HG02642 (cell line): ENCODE measurements around the gene SHMT2.

Source experiments
- ATAC-seq: cut with Tn5 transposase; IDR thresholded peaks from one replicate; pipeline ENCODE4 v1.9.1; 2021; ENCODE audit warnings: mild to moderate bottlenecking; ENCODE audit not compliant: unreplicated experiment, poor library complexity

Gene SHMT2

GRCh38 chr12:57224278-57224972, 5.1 kb upstream of the SHMT2 start:
- ATAC-seq = no peak

- ATAC-seq = no peak
These were observed 4.4 kb upstream of the SHMT2 start for GRCh38 chr12:57224973-57225679.

DNA sequence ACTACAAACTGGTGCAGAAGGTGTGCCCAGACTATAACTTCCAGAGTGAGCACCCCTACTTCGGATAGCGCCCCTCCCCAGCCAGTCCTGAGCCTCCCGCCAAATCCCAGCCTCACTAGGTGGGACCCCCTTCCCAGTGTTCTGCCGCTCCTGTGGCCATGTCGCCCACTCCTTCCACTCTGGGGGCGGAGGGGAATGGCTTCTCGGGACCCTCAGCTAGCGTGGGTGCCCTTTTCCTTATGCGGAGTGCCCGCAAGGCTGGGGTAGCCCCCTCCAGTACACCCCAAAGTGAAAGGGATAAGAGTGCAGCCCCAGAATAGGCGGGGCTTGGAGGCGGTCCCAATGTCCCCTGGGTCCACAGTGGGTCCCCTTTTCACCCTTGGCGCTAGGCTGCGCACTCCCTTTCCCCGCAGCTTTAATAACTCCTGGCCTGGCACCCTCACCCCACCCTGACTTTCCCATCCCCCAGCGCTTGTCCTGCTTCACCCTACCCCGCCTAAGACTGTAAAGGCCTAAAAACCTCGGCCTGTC, 3.8 kb upstream of the SHMT2 start:
- no peak for ATAC-seq

GRCh38 chr12:57226588-57227314, 2.8 kb upstream of the SHMT2 start:
- ATAC-seq = no peak

- no peak for ATAC-seq
These were observed 2.0 kb upstream of the SHMT2 start for GRCh38 chr12:57227315-57228115.

- no peak for ATAC-seq
These were observed 371 bp upstream of the SHMT2 start for GRCh38 chr12:57229046-57229633.

DNA sequence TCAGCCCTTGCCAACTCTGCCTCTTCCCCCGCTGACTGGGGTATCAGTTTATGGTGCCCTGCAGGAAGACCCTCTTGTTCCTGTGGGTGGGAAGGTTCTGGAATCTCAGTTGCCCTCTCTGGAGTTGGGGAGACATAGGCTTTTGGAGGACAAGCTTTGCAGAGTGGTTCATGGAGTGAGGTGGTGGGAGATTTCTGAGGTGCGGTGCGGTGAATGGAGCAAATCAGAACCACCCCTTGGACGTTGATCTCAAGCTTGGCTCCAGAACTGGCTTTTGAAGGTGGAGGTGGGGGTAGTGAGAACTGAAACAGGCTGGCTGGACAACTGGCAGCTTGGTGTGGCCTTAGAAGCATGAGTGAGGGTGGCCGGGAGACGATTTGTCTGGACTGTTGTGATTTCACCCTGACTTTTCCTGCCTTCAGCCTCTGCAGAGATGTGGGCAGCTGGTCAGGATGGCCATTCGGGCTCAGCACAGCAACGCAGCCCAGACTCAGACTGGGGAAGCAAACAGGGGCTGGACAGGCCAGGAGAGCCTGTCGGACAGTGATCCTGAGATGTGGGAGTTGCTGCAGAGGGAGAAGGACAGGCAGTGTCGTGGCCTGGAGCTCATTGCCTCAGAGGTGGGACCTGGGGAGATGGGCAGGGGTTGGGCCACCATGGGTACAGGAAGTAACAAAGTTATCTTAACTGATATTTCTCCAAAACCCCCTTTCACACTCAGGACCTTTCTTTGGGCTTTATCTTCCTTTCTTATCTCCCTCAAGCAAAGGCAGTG, 1.1 kb downstream of the SHMT2 start:
- ATAC-seq = no peak

DNA sequence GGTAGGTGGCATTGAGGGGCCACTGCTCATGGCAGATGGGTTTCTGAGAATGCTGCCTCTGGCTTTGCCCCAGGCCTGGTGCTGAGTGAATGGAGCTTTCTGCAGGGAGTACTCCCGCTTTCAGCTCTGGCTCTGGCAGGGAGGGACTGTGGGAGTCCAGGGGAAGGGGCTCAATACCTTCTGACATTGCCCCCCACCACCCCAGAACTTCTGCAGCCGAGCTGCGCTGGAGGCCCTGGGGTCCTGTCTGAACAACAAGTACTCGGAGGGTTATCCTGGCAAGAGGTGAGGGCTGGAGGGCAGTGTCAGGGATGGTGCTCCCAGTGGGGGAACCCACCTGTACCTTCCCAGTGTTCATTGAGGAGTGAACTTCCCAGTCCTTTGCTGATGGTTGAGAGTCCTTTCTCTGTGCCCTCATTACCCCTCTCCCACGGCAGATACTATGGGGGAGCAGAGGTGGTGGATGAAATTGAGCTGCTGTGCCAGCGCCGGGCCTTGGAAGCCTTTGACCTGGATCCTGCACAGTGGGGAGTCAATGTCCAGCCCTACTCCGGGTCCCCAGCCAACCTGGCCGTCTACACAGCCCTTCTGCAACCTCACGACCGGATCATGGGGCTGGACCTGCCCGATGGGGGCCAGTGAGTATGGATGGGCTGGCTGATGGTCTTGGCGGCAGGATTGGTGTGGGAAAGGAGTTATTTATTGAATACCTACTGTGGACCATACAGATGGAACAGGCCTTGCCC, 1.9 kb downstream of the SHMT2 start:
- no peak for ATAC-seq

DNA sequence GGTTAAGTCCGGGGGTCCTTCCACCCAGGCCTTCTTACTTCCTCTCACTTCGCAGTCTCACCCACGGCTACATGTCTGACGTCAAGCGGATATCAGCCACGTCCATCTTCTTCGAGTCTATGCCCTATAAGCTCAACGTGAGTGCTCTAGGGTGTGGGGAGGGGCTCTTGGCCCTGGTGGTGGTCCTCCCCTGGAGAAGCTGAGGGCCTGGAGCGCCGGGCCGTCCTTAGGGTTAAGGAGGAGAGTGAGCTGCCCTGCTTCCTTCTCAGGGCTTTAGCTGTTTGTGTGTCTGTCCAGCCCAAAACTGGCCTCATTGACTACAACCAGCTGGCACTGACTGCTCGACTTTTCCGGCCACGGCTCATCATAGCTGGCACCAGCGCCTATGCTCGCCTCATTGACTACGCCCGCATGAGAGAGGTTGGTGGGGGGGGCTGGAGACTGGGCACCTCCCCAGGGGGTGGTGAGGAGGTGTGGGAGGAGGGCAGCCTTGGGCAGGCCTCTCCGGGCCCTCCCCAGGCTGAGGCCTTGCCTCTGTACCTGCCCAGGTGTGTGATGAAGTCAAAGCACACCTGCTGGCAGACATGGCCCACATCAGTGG, 2.7 kb downstream of the SHMT2 start:
- no peak for ATAC-seq

GRCh38 chr12:57233357-57234232, 4.1 kb downstream of the SHMT2 start:
- no peak for ATAC-seq

- no peak for ATAC-seq
These were observed 4.7 kb downstream of the SHMT2 start for GRCh38 chr12:57234233-57234570.

- no peak for ATAC-seq
These were observed 5.1 kb downstream of the SHMT2 start for GRCh38 chr12:57234571-57235016.

- no peak for ATAC-seq
These were observed 5.7 kb downstream of the SHMT2 start for GRCh38 chr12:57235017-57235727.

DNA sequence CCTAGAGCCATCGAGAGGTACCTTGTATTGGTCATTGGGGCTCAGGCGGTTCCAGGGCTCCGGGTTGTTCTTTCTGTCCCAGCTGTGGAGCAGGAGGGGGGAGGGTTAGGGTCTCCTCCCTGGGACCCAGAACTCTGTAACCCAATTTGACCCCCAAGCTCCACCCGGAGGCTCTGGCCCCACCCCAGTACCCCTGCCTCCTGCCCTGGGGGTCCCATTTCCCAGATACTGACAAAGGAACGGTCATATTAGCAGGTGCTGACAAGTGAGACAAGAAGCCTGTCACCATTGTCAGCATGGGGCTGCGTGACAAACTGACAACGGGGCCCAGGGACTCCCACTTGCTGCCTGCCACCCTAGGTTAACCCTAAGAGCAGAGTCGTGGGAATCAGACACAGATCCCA, 6.2 kb downstream of the SHMT2 start:
- no peak for ATAC-seq

GRCh38 chr12:57236201-57236924, 6.9 kb downstream of the SHMT2 start:
- no peak for ATAC-seq
